Right ventricle myocardium superior (tissue), 1 donor: ENCODE measurements around the gene PCDHB8. TPM values are rescaled to one million over a fixed set of nuclear protein-coding genes. Genes with fewer than 3 reads are reported as not detected.
"Not testable (repeated sequence)": the region's sequence is repeated elsewhere in the genome, so short reads cannot be mapped to it uniquely, and the experiment has no call there.

Experiments used
- ATAC-seq: fragments of 200-7000 bp; cut with Tn5 transposase; one replicate; pipeline ENCODE4 v1.9.1; 2020; ENCODE audit warnings: mild to moderate bottlenecking; ENCODE audit not compliant: poor library complexity
- DNase-seq: peaks from one replicate; pipeline ENCODE4 v3.0.0-alpha.2; 2020
- intact Hi-C: fragments of 100-400 bp; cut with DNase I; formaldehyde crosslinking; loops from one replicate; pipeline ENCODE4 v1.11.2; 2022
- total RNA-seq: library from RNA; stranded (reverse); fragmentation: NEBNext Ultra II Directional; extraction: Animal tissue kit (Norgen Biotek cat#: 25700); gene quantifications from one replicate; pipeline ENCODE4 v1.2.1, GENCODE V29; 2021
- donor health status: DM: no; HTN: yes; CAD: no; lungs with severe emphysema.

Gene PCDHB8
- total RNA-seq, 1 donor from 2014 or later, result 2.1 TPM

DNA sequence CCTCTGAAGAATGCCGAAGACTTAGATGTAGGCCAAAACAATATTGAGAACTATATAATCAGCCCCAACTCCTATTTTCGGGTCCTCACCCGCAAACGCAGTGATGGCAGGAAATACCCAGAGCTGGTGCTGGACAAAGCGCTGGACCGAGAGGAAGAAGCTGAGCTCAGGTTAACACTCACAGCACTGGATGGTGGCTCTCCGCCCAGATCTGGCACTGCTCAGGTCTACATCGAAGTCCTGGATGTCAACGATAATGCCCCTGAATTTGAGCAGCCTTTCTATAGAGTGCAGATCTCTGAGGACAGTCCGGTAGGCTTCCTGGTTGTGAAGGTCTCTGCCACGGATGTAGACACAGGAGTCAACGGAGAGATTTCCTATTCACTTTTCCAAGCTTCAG lies 37.0 kb downstream of the PCDHB8 start:
- DNase-seq, intact Hi-C loops: not testable (repeated sequence)
- ATAC-seq, result peak; percentile 54

DNA sequence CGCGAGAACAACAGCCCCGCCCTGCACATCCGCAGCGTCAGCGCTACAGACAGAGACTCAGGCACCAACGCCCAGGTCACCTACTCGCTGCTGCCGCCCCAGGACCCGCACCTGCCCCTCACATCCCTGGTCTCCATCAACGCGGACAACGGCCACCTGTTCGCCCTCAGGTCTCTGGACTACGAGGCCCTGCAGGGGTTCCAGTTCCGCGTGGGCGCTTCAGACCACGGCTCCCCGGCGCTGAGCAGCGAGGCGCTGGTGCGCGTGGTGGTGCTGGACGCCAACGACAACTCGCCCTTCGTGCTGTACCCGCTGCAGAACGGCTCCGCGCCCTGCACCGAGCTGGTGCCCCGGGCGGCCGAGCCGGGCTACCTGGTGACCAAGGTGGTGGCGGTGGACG lies 37.9 kb downstream of the PCDHB8 start:
- DNase-seq, ATAC-seq, intact Hi-C loops: not testable (repeated sequence)

DNA sequence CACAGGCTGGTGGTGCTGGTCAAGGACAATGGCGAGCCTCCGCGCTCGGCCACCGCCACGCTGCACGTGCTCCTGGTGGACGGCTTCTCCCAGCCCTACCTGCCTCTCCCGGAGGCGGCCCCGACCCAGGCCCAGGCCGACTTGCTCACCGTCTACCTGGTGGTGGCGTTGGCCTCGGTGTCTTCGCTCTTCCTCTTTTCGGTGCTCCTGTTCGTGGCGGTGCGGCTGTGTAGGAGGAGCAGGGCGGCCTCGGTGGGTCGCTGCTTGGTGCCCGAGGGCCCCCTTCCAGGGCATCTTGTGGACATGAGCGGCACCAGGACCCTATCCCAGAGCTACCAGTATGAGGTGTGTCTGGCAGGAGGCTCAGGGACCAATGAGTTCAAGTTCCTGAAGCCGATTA lies 38.4 kb downstream of the PCDHB8 start:
- intact Hi-C loops, DNase-seq, ATAC-seq: not testable (repeated sequence)

DNA sequence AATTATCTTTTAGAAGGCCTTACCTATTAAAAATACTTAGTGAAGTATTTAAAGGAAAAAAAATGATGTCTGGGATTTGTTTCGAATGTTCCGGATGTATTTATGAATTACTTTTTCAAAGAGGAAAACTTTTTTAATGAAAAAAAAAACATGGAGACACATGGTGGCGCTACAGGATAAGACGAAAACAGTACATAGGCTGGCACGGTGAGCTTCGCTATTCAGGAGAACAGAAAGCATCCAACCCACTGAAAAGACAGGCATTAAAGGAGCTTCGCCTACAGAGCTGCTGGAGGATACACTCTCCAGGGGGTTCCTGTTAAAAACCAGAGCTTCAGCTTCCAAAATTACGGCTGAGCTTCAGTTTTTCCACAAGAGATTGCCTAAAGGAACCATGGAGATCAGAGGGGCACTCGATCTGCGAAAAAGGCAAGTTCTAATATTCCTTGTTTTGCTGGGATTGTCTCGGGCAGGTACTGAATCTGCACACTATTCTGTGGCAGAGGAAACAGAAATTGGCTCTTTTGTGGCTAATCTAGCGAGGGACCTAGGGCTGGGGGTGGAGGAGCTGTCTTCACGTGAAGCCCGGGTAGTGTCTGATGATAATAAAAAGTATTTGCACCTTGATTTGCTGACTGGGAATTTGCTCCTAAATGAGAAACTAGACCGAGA lies 45.7 kb downstream of the PCDHB8 start, which contains the start of gene PCDHB14:
PCDHB14 (plus strand) TSS at position 232 of the 672 bp plus-strand sequence; CDS start at position 395, 163 bp downstream.
- ATAC-seq (peak; percentile 56), DNase-seq (no peak)
- intact Hi-C loops, result no loop called here

DNA sequence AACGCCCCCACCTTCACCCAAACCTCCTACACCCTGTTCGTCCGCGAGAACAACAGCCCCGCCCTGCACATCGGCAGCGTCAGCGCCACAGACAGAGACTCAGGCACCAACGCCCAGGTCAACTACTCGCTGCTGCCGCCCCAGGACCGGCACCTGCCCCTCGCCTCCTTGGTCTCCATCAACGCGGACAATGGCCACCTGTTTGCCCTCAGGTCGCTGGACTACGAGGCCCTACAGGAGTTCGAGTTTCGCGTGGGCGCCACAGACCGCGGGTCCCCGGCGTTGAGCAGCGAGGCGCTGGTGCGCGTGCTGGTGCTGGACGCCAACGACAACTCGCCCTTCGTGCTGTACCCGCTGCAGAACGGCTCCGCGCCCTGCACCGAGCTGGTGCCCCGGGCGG lies 47.3 kb downstream of the PCDHB8 start:
- ATAC-seq, intact Hi-C loops, DNase-seq: not testable (repeated sequence)

DNA sequence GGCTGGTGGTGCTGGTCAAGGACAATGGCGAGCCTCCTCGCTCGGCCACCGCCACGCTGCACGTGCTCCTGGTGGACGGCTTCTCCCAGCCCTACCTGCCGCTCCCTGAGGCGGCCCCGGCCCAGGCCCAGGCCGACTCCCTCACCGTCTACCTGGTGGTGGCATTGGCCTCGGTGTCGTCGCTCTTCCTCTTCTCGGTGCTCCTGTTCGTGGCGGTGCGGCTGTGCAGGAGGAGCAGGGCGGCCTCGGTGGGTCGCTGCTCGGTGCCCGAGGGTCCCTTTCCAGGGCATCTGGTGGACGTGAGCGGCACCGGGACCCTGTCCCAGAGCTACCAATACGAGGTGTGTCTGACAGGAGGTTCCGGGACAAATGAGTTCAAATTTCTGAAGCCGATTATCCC lies 47.8 kb downstream of the PCDHB8 start:
- intact Hi-C loops, DNase-seq, ATAC-seq: not testable (repeated sequence)

Other genes starting within 250 kb of the PCDHB8 start
- gene PCDHAC2, start 211.3 kb upstream of the PCDHB8 start, total RNA-seq, result 0.48 TPM
- gene PCDHB1, start 126.4 kb upstream of the PCDHB8 start, total RNA-seq, result not detected
- gene PCDHB2, start 83.2 kb upstream of the PCDHB8 start, total RNA-seq, result 2.0 TPM
- gene PCDHB3, start 77.3 kb upstream of the PCDHB8 start, total RNA-seq, result 1.4 TPM
- gene PCDHB4, start 56.0 kb upstream of the PCDHB8 start, total RNA-seq, result 1.7 TPM
- gene PCDHB5, start 42.6 kb upstream of the PCDHB8 start, total RNA-seq, result 1.3 TPM
- 0.35 TPM for gene PCDHB6, start 27.7 kb upstream of the PCDHB8 start, total RNA-seq
- 0.62 TPM for gene PCDHB7, start 5.1 kb upstream of the PCDHB8 start, total RNA-seq
- 2.2 TPM for gene PCDHB16, start 4.6 kb downstream of the PCDHB8 start, total RNA-seq
- gene PCDHB9, start 9.4 kb downstream of the PCDHB8 start, total RNA-seq, result 0.81 TPM
- 0.81 TPM for gene PCDHB10, start 14.6 kb downstream of the PCDHB8 start, total RNA-seq
- 0.73 TPM for gene PCDHB11, start 21.8 kb downstream of the PCDHB8 start, total RNA-seq
- 1.0 TPM for gene PCDHB12, start 30.9 kb downstream of the PCDHB8 start, total RNA-seq
- gene PCDHB13, start 36.1 kb downstream of the PCDHB8 start, total RNA-seq, result 2.8 TPM
- gene PCDHB14, start 45.6 kb downstream of the PCDHB8 start, total RNA-seq, result 3.3 TPM
- 3.9 TPM for gene PCDHB15, start 67.6 kb downstream of the PCDHB8 start, total RNA-seq
- gene SLC25A2, start 126.3 kb downstream of the PCDHB8 start, total RNA-seq, result 0.16 TPM
- gene TAF7, start 143.0 kb downstream of the PCDHB8 start, total RNA-seq, result 101 TPM
- 2.7 TPM for gene PCDHGA1, start 152.7 kb downstream of the PCDHB8 start, total RNA-seq
- 6.5 TPM for gene PCDHGA2, start 161.0 kb downstream of the PCDHB8 start, total RNA-seq
- 13.0 TPM for gene PCDHGA3, start 166.0 kb downstream of the PCDHB8 start, total RNA-seq
- 7.8 TPM for gene PCDHGB1, start 172.3 kb downstream of the PCDHB8 start, total RNA-seq
- gene PCDHGA4, start 177.2 kb downstream of the PCDHB8 start, total RNA-seq, result 9.3 TPM
- gene PCDHGB2, start 182.2 kb downstream of the PCDHB8 start, total RNA-seq, result 9.2 TPM
- gene PCDHGA5, start 186.4 kb downstream of the PCDHB8 start, total RNA-seq, result 6.6 TPM
- 7.6 TPM for gene PCDHGB3, start 192.5 kb downstream of the PCDHB8 start, total RNA-seq
- 6.7 TPM for gene PCDHGA6, start 196.1 kb downstream of the PCDHB8 start, total RNA-seq
- 7.7 TPM for gene PCDHGA7, start 205.0 kb downstream of the PCDHB8 start, total RNA-seq
- 5.8 TPM for gene PCDHGB4, start 209.9 kb downstream of the PCDHB8 start, total RNA-seq
- gene PCDHGA8, start 214.8 kb downstream of the PCDHB8 start, total RNA-seq, result 10.1 TPM
- gene PCDHGB5, start 220.2 kb downstream of the PCDHB8 start, total RNA-seq, result 7.2 TPM
- gene PCDHGA9, start 225.0 kb downstream of the PCDHB8 start, total RNA-seq, result 4.3 TPM
- gene PCDHGB6, start 230.2 kb downstream of the PCDHB8 start, total RNA-seq, result 6.2 TPM
- gene PCDHGA10, start 235.2 kb downstream of the PCDHB8 start, total RNA-seq, result 5.4 TPM
- 9.8 TPM for gene PCDHGB7, start 239.9 kb downstream of the PCDHB8 start, total RNA-seq
- gene PCDHGA11, start 243.3 kb downstream of the PCDHB8 start, total RNA-seq, result 5.1 TPM